ENCODE results near the gene EEIG2. TPM values are rescaled to one million over a fixed set of nuclear protein-coding genes. Genes with fewer than 3 reads are reported as not detected.

Gene EEIG2
- total RNA-seq, 2 experiments from 2014 or later = 11.6 to 12.2 TPM

DNA sequence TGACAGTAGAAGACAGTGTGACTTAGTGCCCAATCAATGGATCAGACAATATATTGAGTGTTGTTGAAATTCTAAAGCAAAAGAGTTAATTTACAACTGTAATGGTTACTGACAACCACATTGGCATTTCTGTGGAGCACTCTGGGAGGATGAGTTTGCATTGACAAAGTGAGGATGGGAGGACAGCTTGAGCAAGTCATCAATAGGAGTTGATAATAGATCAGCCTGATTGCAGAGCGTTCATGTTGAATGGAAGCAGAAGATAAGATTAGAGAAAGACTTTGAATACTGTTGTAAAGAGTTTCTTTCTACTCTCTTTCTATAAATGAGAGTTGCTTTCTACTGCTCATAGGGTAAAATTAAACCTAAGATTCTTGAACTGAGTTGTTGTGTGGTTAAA is 3.9 kb downstream of the EEIG2 start:
- Histone ChIP-seq H3K9me3 (ENCODE audit: control insufficient read depth in 1 of 2, insufficient read depth in 1 of 2, low read length in 2 of 2) (no peaks in the 10 kb centered on the region), H3K4me1 (ENCODE audit: insufficient read depth, low read length) (peaks cover 27% of the 10 kb centered on the region), H3K27ac (ENCODE audit: low read depth in 1 of 2, low read length in 2 of 2) (no peak overlapping the region), H3K4me3 (ENCODE audit: low read length) (no peak overlapping the region), H3K36me3 (ENCODE audit: insufficient read depth, low read length) (no peaks in the 10 kb centered on the region), H3K27me3 (ENCODE audit: control insufficient read depth in 1 of 2, insufficient read depth in 2 of 2, low read length in 2 of 2) (no peaks in the 10 kb centered on the region)
- POLR2A ChIA-PET = no interaction called here
- H3K36me3 Mint-ChIP-seq (ENCODE audit: low read depth) = peaks cover 5% of the 10 kb centered on the region
- intact Hi-C loops (cut with DNase I, micrococcal nuclease) = no loop called here
- no peaks in the 10 kb centered on the region for H3K9me3 Mint-ChIP-seq
- DNase-seq (no peak), ATAC-seq (ENCODE audit: poor library complexity) (no peak)
- no peaks in the 10 kb centered on the region for H3K27me3 Mint-ChIP-seq
- TF ChIP-seq, protein P1, sequence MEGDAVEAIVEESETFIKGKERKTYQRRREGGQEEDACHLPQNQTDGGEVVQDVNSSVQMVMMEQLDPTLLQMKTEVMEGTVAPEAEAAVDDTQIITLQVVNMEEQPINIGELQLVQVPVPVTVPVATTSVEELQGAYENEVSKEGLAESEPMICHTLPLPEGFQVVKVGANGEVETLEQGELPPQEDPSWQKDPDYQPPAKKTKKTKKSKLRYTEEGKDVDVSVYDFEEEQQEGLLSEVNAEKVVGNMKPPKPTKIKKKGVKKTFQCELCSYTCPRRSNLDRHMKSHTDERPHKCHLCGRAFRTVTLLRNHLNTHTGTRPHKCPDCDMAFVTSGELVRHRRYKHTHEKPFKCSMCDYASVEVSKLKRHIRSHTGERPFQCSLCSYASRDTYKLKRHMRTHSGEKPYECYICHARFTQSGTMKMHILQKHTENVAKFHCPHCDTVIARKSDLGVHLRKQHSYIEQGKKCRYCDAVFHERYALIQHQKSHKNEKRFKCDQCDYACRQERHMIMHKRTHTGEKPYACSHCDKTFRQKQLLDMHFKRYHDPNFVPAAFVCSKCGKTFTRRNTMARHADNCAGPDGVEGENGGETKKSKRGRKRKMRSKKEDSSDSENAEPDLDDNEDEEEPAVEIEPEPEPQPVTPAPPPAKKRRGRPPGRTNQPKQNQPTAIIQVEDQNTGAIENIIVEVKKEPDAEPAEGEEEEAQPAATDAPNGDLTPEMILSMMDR (IDR thresholded peaks at IDR 0.05) = no peak
- H3K4me3 Mint-ChIP-seq = no peak overlapping the region
- peaks cover 49% of the 10 kb centered on the region for H3K4me1 Mint-ChIP-seq (ENCODE audit: low read depth)
- CTCF ChIA-PET = interaction anchor here (0.7 to 0.8 kb wide), 2 partner anchors 26 to 51 kb away, joined by 3 to 4 read pairs; no protein-coding TSS in a partner anchor
- H3K27ac Mint-ChIP-seq = no peak overlapping the region

- Histone ChIP-seq H3K27ac (ENCODE audit: low read depth in 1 of 2, low read length in 2 of 2) (no peak overlapping the region), H3K4me1 (ENCODE audit: insufficient read depth, low read length) (peaks cover 24% of the 10 kb centered on the region), H3K4me3 (ENCODE audit: low read length) (no peak overlapping the region), H3K27me3 (ENCODE audit: control insufficient read depth in 1 of 2, insufficient read depth in 2 of 2, low read length in 2 of 2) (no peaks in the 10 kb centered on the region), H3K36me3 (ENCODE audit: insufficient read depth, low read length) (no peaks in the 10 kb centered on the region), H3K9me3 (ENCODE audit: control insufficient read depth in 1 of 2, insufficient read depth in 1 of 2, low read length in 2 of 2) (no peaks in the 10 kb centered on the region)
- no peak for DNase-seq
- TF ChIP-seq, protein P1 (IDR thresholded peaks at IDR 0.05) = no peak
- no peak overlapping the region for H3K4me3 Mint-ChIP-seq
- intact Hi-C loops (cut with DNase I, micrococcal nuclease) = no loop called here
- no peaks in the 10 kb centered on the region for H3K9me3 Mint-ChIP-seq
- ChIA-PET CTCF (no interaction called here), POLR2A (no interaction called here)
- no peaks in the 10 kb centered on the region for H3K27me3 Mint-ChIP-seq
- ATAC-seq (ENCODE audit: poor library complexity) = no peak
- H3K36me3 Mint-ChIP-seq (ENCODE audit: low read depth) = peaks cover 5% of the 10 kb centered on the region
- H3K27ac Mint-ChIP-seq = no peak overlapping the region
- H3K4me1 Mint-ChIP-seq (ENCODE audit: low read depth) = peaks cover 43% of the 10 kb centered on the region
These were observed 5.2 kb downstream of the EEIG2 start for GRCh38 chr1:108565081-108565480.

DNA sequence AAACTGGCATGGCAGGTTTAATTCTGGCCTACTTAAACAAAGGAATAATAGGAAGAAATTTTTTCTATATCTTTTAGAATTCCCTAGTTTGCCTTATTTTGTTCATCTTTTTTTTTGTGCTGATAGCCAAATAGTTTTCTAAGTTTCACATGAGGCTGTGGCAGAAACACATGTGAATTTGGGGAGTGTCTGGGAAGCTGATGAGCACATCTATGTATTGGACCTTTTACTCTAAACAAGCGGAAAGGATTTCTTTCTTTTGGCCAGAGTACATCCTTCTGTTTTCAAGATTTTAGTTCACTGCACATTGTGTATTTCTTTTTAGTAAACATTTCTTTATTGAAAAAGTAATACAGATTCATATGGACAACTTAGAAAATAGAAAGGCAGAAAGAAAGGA is 5.6 kb downstream of the EEIG2 start:
- no peak for ATAC-seq (ENCODE audit: poor library complexity)
- Histone ChIP-seq H3K4me1 (ENCODE audit: insufficient read depth, low read length) (peaks cover 23% of the 10 kb centered on the region), H3K4me3 (ENCODE audit: low read length) (no peak overlapping the region), H3K27me3 (ENCODE audit: control insufficient read depth in 1 of 2, insufficient read depth in 2 of 2, low read length in 2 of 2) (no peaks in the 10 kb centered on the region), H3K27ac (ENCODE audit: low read depth in 1 of 2, low read length in 2 of 2) (no peak overlapping the region), H3K9me3 (ENCODE audit: control insufficient read depth in 1 of 2, insufficient read depth in 1 of 2, low read length in 2 of 2) (no peaks in the 10 kb centered on the region), H3K36me3 (ENCODE audit: insufficient read depth, low read length) (no peaks in the 10 kb centered on the region)
- no peaks in the 10 kb centered on the region for H3K27me3 Mint-ChIP-seq
- TF ChIP-seq, protein P1 (IDR thresholded peaks at IDR 0.05) = no peak
- intact Hi-C loops (cut with DNase I, micrococcal nuclease) = no loop called here
- POLR2A ChIA-PET = no interaction called here
- H3K27ac Mint-ChIP-seq = no peak overlapping the region
- peaks cover 3% of the 10 kb centered on the region for H3K36me3 Mint-ChIP-seq (ENCODE audit: low read depth)
- H3K4me1 Mint-ChIP-seq (ENCODE audit: low read depth) = peaks cover 41% of the 10 kb centered on the region
- CTCF ChIA-PET = no interaction called here
- H3K9me3 Mint-ChIP-seq = no peaks in the 10 kb centered on the region
- no peak overlapping the region for H3K4me3 Mint-ChIP-seq
- no peak for DNase-seq

Measured in CD4-positive, alpha-beta T cell (primary cell).